AG08396 (cell line): ENCODE measurements around the gene EPHB3.

ENCODE experiments used
- DNase-seq: peaks from one replicate; pipeline ENCODE4 v3.0.0; 2012; ENCODE audit warnings: low spot score, mixed read lengths

EPHB3 gene

GRCh38 chr3:184626923-184627322 is 65.3 kb downstream of the EPHB3 start:
- DNase-seq, result no peak

- no peak for DNase-seq
Measured at GRCh38 chr3:184629555-184630160, 68.1 kb downstream of the EPHB3 start.

- no peak for DNase-seq
Measured at GRCh38 chr3:184630861-184631471, 69.4 kb downstream of the EPHB3 start.

GRCh38 chr3:184631472-184631861 is 69.9 kb downstream of the EPHB3 start:
- no peak for DNase-seq
